ENCODE measurements around the gene SHLD2. TPM values are rescaled to one million over a fixed set of nuclear protein-coding genes. Genes with fewer than 3 reads are reported as not detected.

SHLD2 gene
- total and polyA plus RNA-seq, 2 of the 13 experiments (the other 11 are each of a cell fraction or from before 2014, with no cell fraction given), result 25.7 to 53.7 TPM

GRCh38 chr10:87060280-87060928 lies 34.6 kb upstream of the SHLD2 start:
- Histone ChIP-seq H2AFZ (ENCODE audit: low read length) (no peak overlapping the region), H3K27ac (ENCODE audit: extremely low read length, insufficient read depth, low read length) (peak overlapping the region; percentile 7), H3K27me3 (ENCODE audit: control insufficient read depth in 1 of 2, insufficient read depth in 2 of 2, low read length in 2 of 2) (no peaks in the 10 kb centered on the region), H3K4me3 (replicated peaks in 1 of 3; ENCODE audit: insufficient read depth in 1 of 3, low read depth in 2 of 3, low read length in 3 of 3) (no peak overlapping the region), H4K20me1 (ENCODE audit: insufficient read depth, low read length) (peaks cover 2% of the 10 kb centered on the region; the same call in 1 of the 2 replicates), H3K4me1 (ENCODE audit: insufficient read depth, low read length) (peaks cover 22% of the 10 kb centered on the region), H3K79me2 (ENCODE audit: insufficient read depth, low read length) (no peaks in the 10 kb centered on the region), H3K36me3 (replicated peaks in 1 of 2; ENCODE audit: control insufficient read depth in 1 of 2, insufficient read depth in 2 of 2, low read length in 2 of 2) (peaks cover 18 to 86% of the 10 kb centered on the region in 2 experiments), H3K9me3 (ENCODE audit: low read length) (no peaks in the 10 kb centered on the region), H3K4me2 (ENCODE audit: low read depth, low read length) (no peak overlapping the region), H3K9ac (ENCODE audit: insufficient read depth, low read depth, low read length) (no peak overlapping the region)
- WGBS (ENCODE audit: low lambda C conversion rate), result 72% methylated on average over 6 of the region's 6 CpGs
- no TSS peak for BruUV-seq (replicated peaks)
- in situ Hi-C loops (cut with HindIII; ENCODE audit: extremely low pct_ligation_motif_present, low pct_unique_long_range_greater_than_20kb), result no loop called here
- no peak for FAIRE-seq
- POLR2A ChIA-PET, result interaction anchor here (1.2 kb wide), 1 partner anchor 33 kb away, joined by 3 read pairs; no protein-coding TSS in a partner anchor
- peak; percentile 15 for ATAC-seq
- peak; percentile 16 for DNase-seq (ENCODE audit: low spot score)
- intact Hi-C loops (cut with micrococcal nuclease; ENCODE audit: unreplicated experiment), result no loop called here
- CTCF ChIA-PET (ENCODE audit: low intra/inter-chr PET ratio, low total read pairs), result no interaction called here
- TF ChIP-seq MAX (IDR thresholded peaks at IDR 0.05) (no peak), POGZ (CRISPR knock-in tag; IDR thresholded peaks at IDR 0.05) (no peak), FOXA3 (CRISPR knock-in tag; IDR thresholded peaks at IDR 0.05) (0 out of 2 replicates have a peak, but pooled peaks have one; percentile 31), ELF1 (CRISPR knock-in tag; IDR thresholded peaks at IDR 0.05) (no peak), MYC (CRISPR knock-in tag; IDR thresholded peaks at IDR 0.05; ENCODE audit: borderline replicate concordance) (no peak), NFRKB (IDR thresholded peaks at IDR 0.05) (no peak), SETDB1 (CRISPR knock-in tag; IDR thresholded peaks at IDR 0.05; ENCODE audit: borderline replicate concordance) (no peak), SOX13 (IDR thresholded peaks at IDR 0.05) (no peak), SOX13 (CRISPR knock-in tag; conservative IDR thresholded peaks at IDR 0.05 in 1 of 2, IDR thresholded peaks at IDR 0.05 in 1 of 2) (peak in 1 of 2 experiments; percentile 20; a peak in 1 of 4 replicates), ZNF138 (CRISPR knock-in tag; IDR thresholded peaks at IDR 0.05; ENCODE audit: low read depth) (no peak), ZNF562 (CRISPR knock-in tag; IDR thresholded peaks at IDR 0.05; ENCODE audit: borderline replicate concordance) (no peak), ZEB1 (IDR thresholded peaks at IDR 0.05; ENCODE audit: insufficient replicate concordance, low read depth) (no peak), ZBTB10 (CRISPR knock-in tag; IDR thresholded peaks at IDR 0.05; ENCODE audit: borderline replicate concordance) (no peak), ZNF788 (CRISPR knock-in tag; IDR thresholded peaks at IDR 0.05; ENCODE audit: borderline replicate concordance) (no peak), CEBPB (IDR thresholded peaks at IDR 0.05; ENCODE audit: borderline replicate concordance, low read depth, low read length) (peak; percentile 68; the same call in 1 of the 2 replicates)
- TF ChIP-seq, protein P1, sequence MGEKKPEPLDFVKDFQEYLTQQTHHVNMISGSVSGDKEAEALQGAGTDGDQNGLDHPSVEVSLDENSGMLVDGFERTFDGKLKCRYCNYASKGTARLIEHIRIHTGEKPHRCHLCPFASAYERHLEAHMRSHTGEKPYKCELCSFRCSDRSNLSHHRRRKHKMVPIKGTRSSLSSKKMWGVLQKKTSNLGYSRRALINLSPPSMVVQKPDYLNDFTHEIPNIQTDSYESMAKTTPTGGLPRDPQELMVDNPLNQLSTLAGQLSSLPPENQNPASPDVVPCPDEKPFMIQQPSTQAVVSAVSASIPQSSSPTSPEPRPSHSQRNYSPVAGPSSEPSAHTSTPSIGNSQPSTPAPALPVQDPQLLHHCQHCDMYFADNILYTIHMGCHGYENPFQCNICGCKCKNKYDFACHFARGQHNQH (CRISPR knock-in tag; IDR thresholded peaks at IDR 0.05), result no peak
- TF ChIP-seq, protein P2, sequence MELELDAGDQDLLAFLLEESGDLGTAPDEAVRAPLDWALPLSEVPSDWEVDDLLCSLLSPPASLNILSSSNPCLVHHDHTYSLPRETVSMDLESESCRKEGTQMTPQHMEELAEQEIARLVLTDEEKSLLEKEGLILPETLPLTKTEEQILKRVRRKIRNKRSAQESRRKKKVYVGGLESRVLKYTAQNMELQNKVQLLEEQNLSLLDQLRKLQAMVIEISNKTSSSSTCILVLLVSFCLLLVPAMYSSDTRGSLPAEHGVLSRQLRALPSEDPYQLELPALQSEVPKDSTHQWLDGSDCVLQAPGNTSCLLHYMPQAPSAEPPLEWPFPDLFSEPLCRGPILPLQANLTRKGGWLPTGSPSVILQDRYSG (CRISPR knock-in tag; IDR thresholded peaks at IDR 0.05), result no peak
- TF ChIP-seq, protein P3, sequence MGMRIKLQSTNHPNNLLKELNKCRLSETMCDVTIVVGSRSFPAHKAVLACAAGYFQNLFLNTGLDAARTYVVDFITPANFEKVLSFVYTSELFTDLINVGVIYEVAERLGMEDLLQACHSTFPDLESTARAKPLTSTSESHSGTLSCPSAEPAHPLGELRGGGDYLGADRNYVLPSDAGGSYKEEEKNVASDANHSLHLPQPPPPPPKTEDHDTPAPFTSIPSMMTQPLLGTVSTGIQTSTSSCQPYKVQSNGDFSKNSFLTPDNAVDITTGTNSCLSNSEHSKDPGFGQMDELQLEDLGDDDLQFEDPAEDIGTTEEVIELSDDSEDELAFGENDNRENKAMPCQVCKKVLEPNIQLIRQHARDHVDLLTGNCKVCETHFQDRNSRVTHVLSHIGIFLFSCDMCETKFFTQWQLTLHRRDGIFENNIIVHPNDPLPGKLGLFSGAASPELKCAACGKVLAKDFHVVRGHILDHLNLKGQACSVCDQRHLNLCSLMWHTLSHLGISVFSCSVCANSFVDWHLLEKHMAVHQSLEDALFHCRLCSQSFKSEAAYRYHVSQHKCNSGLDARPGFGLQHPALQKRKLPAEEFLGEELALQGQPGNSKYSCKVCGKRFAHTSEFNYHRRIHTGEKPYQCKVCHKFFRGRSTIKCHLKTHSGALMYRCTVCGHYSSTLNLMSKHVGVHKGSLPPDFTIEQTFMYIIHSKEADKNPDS (CRISPR knock-in tag; IDR thresholded peaks at IDR 0.05), result no peak
